Activated naive CD4-positive, alpha-beta T cell (primary cell): ENCODE measurements around the gene FERMT1.
"Not testable (repeated sequence)": the region's sequence is repeated elsewhere in the genome, so short reads cannot be mapped to it uniquely, and the experiment has no call there.

Experiments used
- DNase-seq, 4 experiments: peaks; one replicate each; lab custom pipeline; 2025; lab: John Stamatoyannopoulos, UW

The FERMT1 gene

GRCh38 chr20:6040958-6041807, 81.6 kb downstream of the FERMT1 start:
- DNase-seq = no peak

DNA sequence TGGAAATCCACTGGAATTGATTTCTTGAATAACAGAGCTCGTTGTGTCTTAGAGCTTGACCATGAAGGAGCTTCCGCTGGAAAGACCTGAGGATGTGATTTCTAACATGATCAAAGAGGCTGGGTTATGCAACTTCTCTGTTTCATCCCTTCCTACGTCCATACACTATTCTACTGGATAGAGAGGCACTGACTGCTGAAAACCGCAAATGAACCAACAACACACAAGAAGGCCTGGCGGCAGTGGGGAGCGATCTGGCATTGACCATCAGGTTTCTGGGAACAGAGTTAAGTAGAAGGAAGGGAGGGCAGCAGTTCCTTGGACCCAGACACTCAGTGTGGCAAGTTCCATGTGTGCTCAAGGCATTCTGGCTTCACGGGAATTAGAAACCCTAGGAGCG, 82.3 kb downstream of the FERMT1 start:
- DNase-seq = no peak

- DNase-seq = no peak
These were observed 83.1 kb downstream of the FERMT1 start for GRCh38 chr20:6039766-6040165.

DNA sequence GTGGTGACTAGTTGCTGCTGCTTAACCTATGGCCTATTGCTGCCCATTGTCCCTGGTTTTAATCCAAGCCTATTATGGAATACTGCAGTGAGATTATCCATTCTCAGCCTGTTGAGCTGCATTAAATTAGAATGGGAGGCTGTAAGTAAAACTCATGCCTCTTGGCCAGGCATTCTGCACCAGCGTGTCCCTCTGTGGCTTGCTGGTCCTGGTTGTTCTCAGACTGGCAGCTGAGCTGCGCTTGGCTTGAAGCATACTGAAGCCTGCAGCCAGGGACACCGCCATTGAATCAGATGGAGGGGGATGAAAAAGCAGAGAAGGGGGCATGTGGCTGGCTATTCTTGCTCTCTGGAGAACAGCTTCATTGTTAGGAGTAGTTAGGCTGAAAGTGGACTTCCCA, 84.6 kb downstream of the FERMT1 start:
- no peak for DNase-seq

GRCh38 chr20:6037082-6037481, 85.7 kb downstream of the FERMT1 start:
- no peak for DNase-seq

- no peak for DNase-seq
These were observed 86.6 kb downstream of the FERMT1 start for GRCh38 chr20:6036213-6036612.

GRCh38 chr20:6034134-6034969, 88.5 kb downstream of the FERMT1 start:
- DNase-seq = no peak

- DNase-seq = not testable (repeated sequence)
These were observed 89.9 kb downstream of the FERMT1 start for GRCh38 chr20:6032907-6033306.

DNA sequence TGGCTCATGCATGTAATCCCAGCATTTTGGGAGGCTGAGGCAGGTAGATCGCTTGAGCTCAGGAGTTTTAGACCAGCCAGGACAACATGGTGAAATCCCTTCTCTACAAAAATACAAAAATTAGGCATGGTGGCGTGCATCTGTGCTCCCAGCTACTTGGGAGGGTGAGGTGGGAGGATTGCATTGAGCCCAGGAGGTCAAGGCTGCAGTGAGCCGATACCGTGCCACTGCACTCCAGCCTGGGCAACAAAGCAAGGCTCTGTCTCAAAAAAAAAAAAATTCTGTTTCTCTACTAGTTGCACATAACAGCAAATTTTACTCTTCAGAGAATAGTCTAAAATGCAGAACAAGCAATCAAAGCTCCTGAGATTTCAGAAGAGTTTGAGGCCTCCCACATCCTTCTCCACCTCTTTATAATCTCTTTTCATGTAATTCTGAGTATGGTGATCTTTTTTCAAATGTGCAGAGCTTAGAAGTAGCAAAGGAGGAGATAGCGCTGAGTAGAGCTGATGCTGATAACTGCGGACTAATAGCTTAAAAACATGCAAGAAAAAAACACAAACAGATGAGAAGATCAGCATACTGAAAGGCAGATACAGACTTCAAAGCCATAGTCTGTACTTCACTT, 92.3 kb downstream of the FERMT1 start:
- DNase-seq = no peak

DNA sequence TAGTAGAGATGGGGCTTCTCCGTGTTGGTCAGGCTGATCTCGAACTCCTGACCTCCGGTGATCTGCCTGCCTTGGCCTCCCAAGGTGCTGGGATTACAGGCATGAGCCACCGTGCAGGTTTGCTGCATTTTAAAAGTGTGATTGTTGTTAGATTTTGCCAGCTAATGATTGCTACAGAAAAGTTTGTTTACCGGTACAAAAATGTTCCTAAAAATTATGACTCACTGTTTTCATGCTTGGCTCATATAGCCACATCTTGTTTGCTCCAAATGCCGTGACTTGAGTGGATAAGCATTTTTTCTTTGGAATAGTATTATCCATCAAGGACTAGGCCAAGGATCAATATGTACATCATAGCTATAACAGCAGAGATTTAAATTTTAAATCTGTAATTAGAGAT, 93.3 kb downstream of the FERMT1 start:
- no peak for DNase-seq

GRCh38 chr20:6028818-6029217, 94.0 kb downstream of the FERMT1 start:
- DNase-seq = no peak

DNA sequence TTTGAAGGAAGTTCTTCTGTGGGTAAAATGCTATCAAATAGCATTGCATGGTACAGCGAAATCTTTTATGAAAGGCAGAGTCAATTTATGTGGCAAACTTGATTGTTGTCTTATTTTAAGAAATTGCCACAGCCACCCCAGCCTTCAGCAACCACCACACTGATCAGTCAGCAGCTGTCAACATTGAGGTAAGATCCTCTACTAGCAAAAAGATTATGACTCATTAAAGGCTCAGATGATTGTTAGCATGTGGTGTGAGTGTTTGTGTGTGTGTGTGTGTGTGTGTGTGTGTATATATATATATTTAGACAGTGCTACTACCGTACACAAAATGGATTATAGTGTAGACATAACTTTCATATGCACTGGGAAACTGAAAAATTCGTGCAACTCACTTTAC, 96.8 kb downstream of the FERMT1 start:
- DNase-seq = no peak
